Measurements from ENCODE around the gene TMEM128. TPM values are rescaled to one million over a fixed set of nuclear protein-coding genes. Genes with fewer than 3 reads are reported as not detected.

The TMEM128 gene
- total RNA-seq, result 27.1 and 41.8 TPM in 2 replicates

GRCh38 chr4:4248029-4248884 lies at the start of gene TMEM128:
TSS of gene TMEM128 (minus strand) at chr4:4248223. CDS start at chr4:4248202, 21 bp downstream.

GRCh38 chr4:4289941-4290850 lies 42.2 kb upstream of the TMEM128 start, which contains the start of the genes LYAR and ZBTB49:
TSS of gene LYAR (minus strand) at chr4:4290154. CDS start at chr4:4283742, 6,412 bp downstream.
TSS of gene ZBTB49 (plus strand) at chr4:4290251. CDS start at chr4:4299946, 9,695 bp downstream.

GRCh38 chr4:4226606-4227438 lies 21.2 kb downstream of the TMEM128 start, which contains the start of gene OTOP1:
TSS of gene OTOP1 (minus strand) at chr4:4226929. CDS start at chr4:4226864, 65 bp downstream.

Other genes starting within 250 kb of the TMEM128 start
- gene OTOP1, start 21.3 kb downstream of the TMEM128 start, total RNA-seq, result not detected in 2 replicates
- gene LYAR, start 41.9 kb upstream of the TMEM128 start, total RNA-seq, result 10.1 and 19.5 TPM in 2 replicates
- gene ZBTB49, start 42.0 kb upstream of the TMEM128 start, total RNA-seq, result 0.86 and 3.0 TPM in 2 replicates
- 0.35 and 0.58 TPM in 2 replicates for gene NSG1, start 138.9 kb upstream of the TMEM128 start, total RNA-seq

All from myometrial cell (primary cell).